Body of pancreas (tissue), 4 donors: ENCODE results near the gene GAS5. TPM values are rescaled to one million over a fixed set of nuclear protein-coding genes. Genes with fewer than 3 reads are reported as not detected.
A peak's percentile ranks its signal among the peaks of the same experiment; 100 is the strongest.
"Not testable (repeated sequence)": the region's sequence is repeated elsewhere in the genome, so short reads cannot be mapped to it uniquely, and the experiment has no call there.

Experiments
- ATAC-seq: fragments of 150-250 bp; one replicate; pipeline ENCODE4 v1.9.1; 2016
- DNase-seq, 4 donors: peaks; one replicate each; pipeline ENCODE4 v3.0.0-alpha.2; 2019
- H3K27ac ChIP-seq, 4 donors: fragments of 200-600 bp; sonication (generic); 1 replicate in 3 of 4; 2 replicates in 1 of 4; pipeline versions ENCODE4 v1.5.1 to v1.6.1; 2016 to 2019; ENCODE audit warnings: mild to moderate bottlenecking in 1 of 4, mixed read lengths in 1 of 4, moderate library complexity in 1 of 4
- H3K27me3 ChIP-seq, 2 donors: fragments of 200-600 bp; sonication (generic); one replicate each; pipeline ENCODE4 v1.6.0; 2016; ENCODE audit warnings: mild to moderate bottlenecking in 1 of 2
- H3K36me3 ChIP-seq, 2 donors: fragments of 200-600 bp; sonication (generic); replicated peaks in 1 of 2; 2 replicates each; pipeline ENCODE4 v1.5.1; 2016; ENCODE audit warnings: low read depth in 2 of 2; ENCODE audit not compliant: insufficient read depth in 1 of 2
- H3K4me1 ChIP-seq: fragments of 200-600 bp; sonication (generic); one replicate; pipeline ENCODE4 v1.6.0; 2016
- H3K4me3 ChIP-seq, 2 donors: fragments of 200-600 bp; sonication (generic); 1 replicate in 1 of 2; 2 replicates in 1 of 2; pipeline ENCODE4 v1.5.1; 2016 to 2019
- H3K9me3 ChIP-seq, 3 donors: fragments of 200-600 bp; sonication (generic); 1 replicate in 2 of 3; 2 replicates in 1 of 3; pipeline ENCODE4 v1.5.1; 2016
- POLR2A ChIP-seq, 3 donors: fragments of 450-650 bp; IDR thresholded peaks; one replicate each; pipeline ENCODE4 v1.6.1; 2016; ENCODE audit warnings: antibody characterized with exemption in 3 of 3, mild to moderate bottlenecking in 2 of 3
- WGBS, 2 donors: methylation state at CpG; one replicate each; pipeline ENCODE4 v1.1.5; 2017; 5-methylcytosine and 5-hydroxymethylcytosine counted together
- intact Hi-C: fragments of 100-400 bp; cut with DNase I; formaldehyde crosslinking; loops from one replicate; pipeline ENCODE4 v1.15.1; 2023
- total RNA-seq, 2 donors: library from RNA; depleted of rRNA; stranded (reverse); fragments of >200 nt; gene quantifications; one replicate each; pipeline ENCODE4 v1.1.0, GENCODE V29; 2016
- TF ChIP-seq, protein P1 (sequence below), 7 experiments: fragments of 450-650 bp in 4 of 7; fragments of 200-600 bp in 3 of 7; sonication (generic) in 3 of 7; IDR thresholded peaks; one replicate each; pipeline ENCODE4 v1.5.1; 2016 to 2019; ENCODE audit warnings: antibody characterized with exemption in 7 of 7

Gene GAS5
- total RNA-seq, 2 donors from 2014 or later = 413 to 570 TPM

DNA sequence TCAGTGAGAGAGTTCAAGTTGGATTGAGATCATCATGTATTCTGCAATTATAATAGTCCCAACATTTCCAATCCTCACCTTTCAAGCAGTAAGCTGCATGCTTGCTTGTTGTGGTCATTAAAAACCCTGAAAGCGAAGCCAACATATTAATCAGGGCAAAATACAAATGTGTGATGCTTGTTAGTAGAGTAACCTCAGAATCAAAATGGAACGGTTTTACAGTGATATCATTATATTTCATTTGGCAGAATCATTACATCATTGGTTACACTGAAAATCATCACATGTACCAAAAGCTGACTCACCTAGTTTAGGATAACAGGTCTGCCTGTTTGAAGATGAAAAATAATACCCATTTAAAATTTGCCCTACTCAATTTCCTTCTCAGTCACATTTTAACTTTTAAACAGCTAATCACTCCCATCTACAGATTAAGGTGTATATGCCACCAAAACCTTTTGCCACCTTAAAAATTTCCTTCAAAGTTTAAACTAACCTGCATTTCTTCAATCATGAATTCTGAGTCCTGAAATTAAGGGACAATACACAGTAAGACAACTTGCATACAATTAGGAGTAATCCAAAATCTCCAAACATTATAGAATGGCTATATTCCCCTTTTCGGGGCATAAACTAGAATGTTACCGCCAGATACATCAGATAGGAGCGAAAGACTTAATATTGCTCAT is 3.5 kb downstream of the GAS5 start:
- ATAC-seq (no peak), DNase-seq (no peak)
- H3K4me3 ChIP-seq = no peak overlapping the region

GRCh38 chr1:173863224-173864161 is 4.3 kb downstream of the GAS5 start:
- ATAC-seq (no peak), DNase-seq (no peak)
- intact Hi-C loops = loop anchor here (10.0 kb wide), 1 partner anchor 91 kb away; no protein-coding TSS in a partner anchor
- Histone ChIP-seq H3K27me3 (no peaks in the 10 kb centered on the region), H3K27ac (no peak overlapping the region), H3K36me3 (peaks cover 0 to 15% of the 10 kb centered on the region in 2 donors), H3K9me3 (no peaks in the 10 kb centered on the region), H3K4me1 (peaks cover 33% of the 10 kb centered on the region), H3K4me3 (no peak overlapping the region)
- no peak for TF ChIP-seq POLR2A (IDR thresholded peaks at IDR 0.05)
- TF ChIP-seq, protein P1, sequence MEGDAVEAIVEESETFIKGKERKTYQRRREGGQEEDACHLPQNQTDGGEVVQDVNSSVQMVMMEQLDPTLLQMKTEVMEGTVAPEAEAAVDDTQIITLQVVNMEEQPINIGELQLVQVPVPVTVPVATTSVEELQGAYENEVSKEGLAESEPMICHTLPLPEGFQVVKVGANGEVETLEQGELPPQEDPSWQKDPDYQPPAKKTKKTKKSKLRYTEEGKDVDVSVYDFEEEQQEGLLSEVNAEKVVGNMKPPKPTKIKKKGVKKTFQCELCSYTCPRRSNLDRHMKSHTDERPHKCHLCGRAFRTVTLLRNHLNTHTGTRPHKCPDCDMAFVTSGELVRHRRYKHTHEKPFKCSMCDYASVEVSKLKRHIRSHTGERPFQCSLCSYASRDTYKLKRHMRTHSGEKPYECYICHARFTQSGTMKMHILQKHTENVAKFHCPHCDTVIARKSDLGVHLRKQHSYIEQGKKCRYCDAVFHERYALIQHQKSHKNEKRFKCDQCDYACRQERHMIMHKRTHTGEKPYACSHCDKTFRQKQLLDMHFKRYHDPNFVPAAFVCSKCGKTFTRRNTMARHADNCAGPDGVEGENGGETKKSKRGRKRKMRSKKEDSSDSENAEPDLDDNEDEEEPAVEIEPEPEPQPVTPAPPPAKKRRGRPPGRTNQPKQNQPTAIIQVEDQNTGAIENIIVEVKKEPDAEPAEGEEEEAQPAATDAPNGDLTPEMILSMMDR (IDR thresholded peaks at IDR 0.05) = no peak

More for the DNA sequence above, 3.5 kb downstream of the GAS5 start:
- TF ChIP-seq, protein P1 (IDR thresholded peaks at IDR 0.05) = no peak
- no peak for TF ChIP-seq POLR2A (IDR thresholded peaks at IDR 0.05)
- Histone ChIP-seq H3K4me1 (peaks cover 37% of the 10 kb centered on the region), H3K27ac (no peak overlapping the region), H3K36me3 (peaks cover 0 to 11% of the 10 kb centered on the region in 2 donors), H3K9me3 (no peaks in the 10 kb centered on the region), H3K27me3 (no peaks in the 10 kb centered on the region)
- 73 to 76% methylated on average over 5 of the region's 5 CpGs for WGBS, 2 donors
- intact Hi-C loops = loop anchor here (10.0 kb wide), 1 partner anchor 90 kb away; no protein-coding TSS in a partner anchor

GRCh38 chr1:173862769-173863223 is 5.0 kb downstream of the GAS5 start:
- no peak for ATAC-seq
- peaks cover 0 to 15% of the 10 kb centered on the region in 2 donors for H3K36me3 ChIP-seq
- no peak for DNase-seq
- WGBS, 2 donors = 83 to 94% methylated on average over 8 of the region's 8 CpGs
- H3K4me1 ChIP-seq = peaks cover 33% of the 10 kb centered on the region
- intact Hi-C loops = loop anchor here (10.0 kb wide), 1 partner anchor 92 kb away; no protein-coding TSS in a partner anchor
- peak overlapping the region in 1 of 4 donors; percentile 13 for H3K27ac ChIP-seq
- H3K27me3 ChIP-seq = no peaks in the 10 kb centered on the region
- H3K4me3 ChIP-seq = no peak overlapping the region
- H3K9me3 ChIP-seq = no peaks in the 10 kb centered on the region
- TF ChIP-seq POLR2A (IDR thresholded peaks at IDR 0.05) = no peak
- TF ChIP-seq, protein P1 (IDR thresholded peaks at IDR 0.05) = no peak

- not testable (repeated sequence) for ATAC-seq, H3K4me3 ChIP-seq, DNase-seq, H3K27me3 ChIP-seq, H3K9me3 ChIP-seq
- 90 to 94% methylated on average over 13 of the region's 13 CpGs for WGBS, 2 donors
- Histone ChIP-seq H3K27ac (peak overlapping the region in 1 of 4 donors; percentile 13), H3K36me3 (peaks cover 0 to 15% of the 10 kb centered on the region in 2 donors), H3K4me1 (peaks cover 33% of the 10 kb centered on the region)
- intact Hi-C loops = loop anchor here (10.0 kb wide), 1 partner anchor 93 kb away; no protein-coding TSS in a partner anchor
Measured at GRCh38 chr1:173862146-173862768, 5.5 kb downstream of the GAS5 start.
